ENCODE measurements around the gene PAMR1. TPM values are rescaled to one million over a fixed set of nuclear protein-coding genes. Genes with fewer than 3 reads are reported as not detected.

Gene PAMR1
- total and polyA plus RNA-seq, 2 of the 8 experiments (the other 6 are each of a cell fraction or from before 2014, with no cell fraction given), result 3.0 to 6.9 TPM

DNA sequence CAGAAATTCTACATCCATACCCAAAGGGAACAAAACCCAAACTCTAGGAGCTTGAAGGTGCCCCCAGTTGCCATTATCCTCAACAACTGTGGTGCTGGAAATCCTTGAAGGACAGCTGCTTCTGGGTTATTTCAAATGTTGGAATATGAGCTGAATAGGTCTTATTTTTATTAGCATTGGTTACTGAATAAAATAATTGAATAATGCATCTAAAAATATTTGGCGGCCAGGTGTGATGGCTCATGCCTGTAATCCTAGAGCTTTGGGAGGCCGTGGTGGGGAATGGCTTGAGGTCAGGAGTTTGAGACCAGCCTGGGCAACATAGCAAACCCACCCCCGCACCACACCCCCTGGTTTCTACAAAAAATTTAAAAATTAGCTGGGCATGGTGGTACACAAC is 10.9 kb downstream of the PAMR1 start:
- POLR2A ChIA-PET (ENCODE audit: partially characterized antibody), result no interaction called here
- Histone ChIP-seq H3K4ac (replicated peaks; ENCODE audit: insufficient read length, low read depth, low read length) (no peak overlapping the region), H3K27me3 (replicated peaks in 1 of 4; ENCODE audit: control insufficient read depth in 3 of 4, extremely low read depth in 1 of 4, insufficient read depth in 3 of 4, low read length in 3 of 4) (peaks cover 0 to 1% (median 0%) of the 10 kb centered on the region in 4 experiments; a peak in 4 of 7 replicates), H2BK15ac (ENCODE audit: low read length) (no peak overlapping the region), H2BK12ac (ENCODE audit: low read depth, low read length) (no peak overlapping the region), H3K27ac (ENCODE audit: low read depth, low read length) (no peak overlapping the region), H3K18ac (ENCODE audit: extremely low read depth, low read length) (no peak overlapping the region), H3K4me1 (replicated peaks in 1 of 4; ENCODE audit: control insufficient read depth in 3 of 4, insufficient read depth in 4 of 4, low read length in 3 of 4) (0 out of 7 replicates have a peak, but pooled peaks cover 0 to 2% (median 0%) of the 10 kb centered on the region in 4 experiments), H4K5ac (ENCODE audit: insufficient read length, low read depth, low read length) (no peak overlapping the region), H3K56ac (replicated peaks; ENCODE audit: insufficient read length, low read depth, low read length) (no peak overlapping the region), H3K4me3 (ENCODE audit: extremely low read depth in 1 of 4, insufficient read depth in 2 of 4, low read depth in 3 of 4, low read length in 4 of 4) (no peak overlapping the region), H2AFZ (ENCODE audit: low read length) (no peak overlapping the region), H3K23ac (ENCODE audit: insufficient read length) (no peak overlapping the region), H2BK20ac (ENCODE audit: low read length) (no peak overlapping the region), H3K9me3 (ENCODE audit: insufficient read depth in 2 of 2, low read depth in 1 of 2, low read length in 1 of 2) (no peaks in the 10 kb centered on the region), H2AK5ac (ENCODE audit: low read depth, low read length) (no peak overlapping the region), H3K9ac (replicated peaks in 1 of 4; ENCODE audit: extremely low read depth in 1 of 4, low read depth in 3 of 4, low read length in 3 of 4) (no peak overlapping the region), H3K79me1 (ENCODE audit: low read depth, low read length) (no peaks in the 10 kb centered on the region), H3K36me3 (ENCODE audit: control insufficient read depth in 2 of 4, insufficient read depth in 4 of 4, low read length in 3 of 4) (no peaks in the 10 kb centered on the region), H2BK5ac (ENCODE audit: low read depth, low read length) (no peak overlapping the region), H2BK120ac (replicated peaks; ENCODE audit: low read depth, low read length) (no peak overlapping the region), H3K23me2 (ENCODE audit: low read depth, low read length) (no peaks in the 10 kb centered on the region), H4K91ac (replicated peaks; ENCODE audit: insufficient read length, low read length) (no peak overlapping the region), H3K4me2 (ENCODE audit: insufficient read depth in 1 of 2, low read depth in 2 of 2, low read length in 2 of 2) (no peak overlapping the region), H4K8ac (ENCODE audit: extremely low read depth, insufficient read depth, low read length) (no peak overlapping the region), H3K79me2 (ENCODE audit: control insufficient read depth in 1 of 2, insufficient read depth in 2 of 2, low read length in 2 of 2) (no peaks in the 10 kb centered on the region), H3K14ac (ENCODE audit: insufficient read length) (no peak overlapping the region), H4K20me1 (replicated peaks in 1 of 2; ENCODE audit: control insufficient read depth in 1 of 2, insufficient read depth in 2 of 2, low read length in 2 of 2) (no peaks in the 10 kb centered on the region)
- FAIRE-seq (no peak), DNase-seq (ENCODE audit: low read depth in 1 of 2, low spot score in 2 of 2) (no peak)
- CTCF ChIA-PET (ENCODE audit: partially characterized antibody), result interaction anchor here (1.0 to 1.6 kb wide), 4 partner anchors 11 to 308 kb away, joined by 3 to 5 read pairs (median 4); partner anchors contain the start of gene PAMR1
- 81% methylated on average over 3 of the region's 3 CpGs; no CpG with 5 or more reads in 1 of the 2 experiments for WGBS, 2 experiments (ENCODE audit: extremely low coverage in 1 of 2, insufficient coverage in 1 of 2, insufficient read length in 1 of 2, insufficient replicate concordance in 2 of 2, low coverage in 1 of 2, low lambda C conversion rate in 2 of 2, missing lambda C conversion rate in 1 of 2)
- no peak for TF ChIP-seq FOSL1 (IDR thresholded peaks at IDR 0.05; ENCODE audit: insufficient read depth, low read depth, low read length)

Measured in H1 (cell line).